GM12878 (cell line): ENCODE data around the gene UNC45B. TPM values are rescaled to one million over a fixed set of nuclear protein-coding genes. Genes with fewer than 3 reads are reported as not detected.

Experiments
- ATAC-seq: fragments of 200-7000 bp; cut with Tn5 transposase; 3 replicates; pipeline ENCODE4 v1.9.1; 2020; ENCODE audit warnings: mild to moderate bottlenecking, moderate library complexity
- BruUV-seq: library from RNA; stranded (reverse); fragments of 400-500 nt; replicated peaks from 2 replicates; lab custom pipeline; 2021; lab: Mats Ljungman, UMichigan
- CTCF ChIA-PET: fragments of 300-600 bp; sonication (Branson Sonifier 250); formaldehyde crosslinking; extraction: SDS; loops from one replicate; lab custom pipeline; 2021; ENCODE audit warnings: inconsistent platforms; lab: Yijun Ruan, JAX
- POLR2A ChIA-PET: fragments of 350-600 bp; formaldehyde crosslinking; extraction: SDS; loops from one replicate; lab custom pipeline; 2021; ENCODE audit warnings: inconsistent platforms; lab: Charles Lee
- RAD21 ChIA-PET: fragments of 300-600 bp; sonication (Branson Sonifier 250); formaldehyde crosslinking; loops from one replicate; lab custom pipeline; 2023; ENCODE audit warnings: antibody characterized with exemption; ENCODE audit not compliant: unreplicated experiment; lab: Charles Lee
- SMC1A ChIA-PET: fragments of 300-600 bp; sonication (Branson Sonifier 250); formaldehyde crosslinking; loops from one replicate; lab custom pipeline; 2023; ENCODE audit not compliant: unreplicated experiment, uncharacterized antibody; lab: Charles Lee
- DNase-seq: peaks from one replicate; pipeline ENCODE4 v3.0.0-alpha.2; 2011; ENCODE audit warnings: low read depth, low spot score
- FAIRE-seq: peaks from 3 replicates; lab custom pipeline; 2011; peaks lifted over from hg19 to GRCh38; lab: Jason Lieb, UNC
- H2AFZ ChIP-seq: 2 replicates; pipeline ENCODE4 v1.6.0; 2011; ENCODE audit warnings: low read depth, low read length, control low read depth; ENCODE audit not compliant: control insufficient read depth
- H3K27ac ChIP-seq: 2 replicates; pipeline ENCODE4 v1.5.1; 2011; ENCODE audit warnings: control low read depth; ENCODE audit not compliant: control insufficient read depth, insufficient read depth
- H3K27me3 ChIP-seq, 2 experiments: replicated peaks in 1 of 2; 2 replicates each; pipeline versions ENCODE4 v1.6.0 to v1.6.1; 2011; ENCODE audit warnings: low read length in 1 of 2; ENCODE audit not compliant: control insufficient read depth in 2 of 2, insufficient read depth in 2 of 2
- H3K36me3 ChIP-seq, 2 experiments: 2 replicates each; pipeline ENCODE4 v1.5.1; 2011; ENCODE audit warnings: low read length in 1 of 2; ENCODE audit not compliant: control insufficient read depth in 2 of 2, insufficient read depth in 2 of 2
- H3K4me1 ChIP-seq: 2 replicates; pipeline ENCODE4 v1.6.1; 2011; ENCODE audit warnings: mild to moderate bottlenecking, low read length, moderate library complexity, mixed read lengths; ENCODE audit not compliant: control insufficient read depth, insufficient read depth
- H3K4me2 ChIP-seq: 2 replicates; pipeline ENCODE4 v1.6.0; 2011; ENCODE audit warnings: control low read depth; ENCODE audit not compliant: control insufficient read depth, insufficient read depth
- H3K4me3 ChIP-seq: fragments of 200-600 bp; sonication (generic); 2 replicates; pipeline ENCODE4 v1.5.1; 2016
- H3K79me2 ChIP-seq: 2 replicates; pipeline ENCODE4 v1.6.0; 2011; ENCODE audit warnings: low read length; ENCODE audit not compliant: control insufficient read depth, insufficient read depth
- H3K9ac ChIP-seq: 2 replicates; pipeline ENCODE4 v1.8.0; 2011; ENCODE audit warnings: low read length, control low read depth, mixed read lengths; ENCODE audit not compliant: control insufficient read depth, insufficient read depth
- H3K9me3 ChIP-seq: replicated peaks from 3 replicates; pipeline ENCODE4 v1.5.1; 2011; ENCODE audit warnings: mild to moderate bottlenecking, low read length; ENCODE audit not compliant: control insufficient read depth, insufficient read depth
- H4K20me1 ChIP-seq: 2 replicates; pipeline ENCODE4 v1.6.0; 2011; ENCODE audit not compliant: control insufficient read depth, insufficient read depth
- CBFB ChIP-seq: IDR thresholded peaks from 2 replicates; pipeline ENCODE4 v1.6.1; 2016; ENCODE audit warnings: antibody characterized with exemption, low read depth
- EGR1 ChIP-seq, 2 experiments: IDR thresholded peaks; 1 replicate in 1 of 2; 2 replicates in 1 of 2; pipeline ENCODE4 v1.6.1; 2011 to 2012; ENCODE audit warnings: low read depth in 2 of 2, low read length in 2 of 2, borderline replicate concordance in 1 of 2, mild to moderate bottlenecking in 1 of 2, moderate library complexity in 1 of 2
- FOXK2 ChIP-seq: fragments of 450-650 bp; IDR thresholded peaks from 2 replicates; pipeline ENCODE4 v1.6.1; 2017; ENCODE audit warnings: mild to moderate bottlenecking, moderate library complexity
- POU2F2 ChIP-seq: IDR thresholded peaks from 3 replicates; pipeline ENCODE4 v1.6.1; 2011; ENCODE audit warnings: low read depth, mild to moderate bottlenecking, low read length, borderline replicate concordance
- RAD51 ChIP-seq: fragments of 450-650 bp; IDR thresholded peaks from 2 replicates; pipeline ENCODE4 v1.6.1; 2016; ENCODE audit warnings: moderate library complexity, mild to moderate bottlenecking, inconsistent platforms
- SREBF1 ChIP-seq: IDR thresholded peaks from 2 replicates; pipeline ENCODE4 v1.6.1; 2012; ENCODE audit warnings: mild to moderate bottlenecking, low read length
- TBL1XR1 ChIP-seq: IDR thresholded peaks from 2 replicates; pipeline ENCODE4 v1.6.1; 2012; ENCODE audit warnings: low read depth, low read length, improper control_type of control experiment
- ZBTB40 ChIP-seq: fragments of 450-650 bp; IDR thresholded peaks from 2 replicates; pipeline ENCODE4 v1.6.1; 2016; ENCODE audit warnings: mild to moderate bottlenecking, moderate library complexity, borderline replicate concordance
- WGBS: methylation state at CpG from one replicate; pipeline ENCODE4 v1.1.6; 2016; ENCODE audit warnings: low lambda C conversion rate; ENCODE audit not compliant: insufficient replicate concordance, insufficient coverage; ENCODE audit errors: missing lambda C conversion rate; 5-methylcytosine and 5-hydroxymethylcytosine counted together
- in situ Hi-C: fragments of 300-500 bp; cut with MboI; formaldehyde crosslinking; loops from 9 replicates; pipeline ENCODE4 v1.14.3; 2018; ENCODE audit warnings: mixed read lengths
- intact Hi-C: fragments of 100-400 bp; cut with micrococcal nuclease; formaldehyde crosslinking; loops from one replicate; pipeline ENCODE4 v1.14.2; 2022; ENCODE audit not compliant: unreplicated experiment
- polyA plus RNA-seq, 11 experiments: library from polyadenylated mRNA; depleted of rRNA in 4 of 11; unstranded in 6 of 11; stranded (reverse) in 5 of 11; fragments of >200 nt; fragmentation: Nextera tagmentation in 4 of 11; fragmentation: Illumina TruSeq in 1 of 11; extraction: Ambion mirVana in 4 of 11; extraction: Trizol in 1 of 11; gene quantifications; 1 replicate in 1 of 11; 2 replicates in 10 of 11; pipeline versions ENCODE4 v1.2.1 to v1.2.3, GENCODE V29; 2011 to 2016; ENCODE audit warnings: inconsistent platforms in 2 of 11, missing spikeins in 2 of 11, low read depth in 1 of 11
- total RNA-seq, 4 experiments: library from RNA; depleted of rRNA in 3 of 4; stranded (reverse); fragments of >200 nt in 3 of 4; fragmentation: Illumina TruSeq in 1 of 4; extraction: Trizol in 1 of 4; gene quantifications; 2 replicates each; pipeline versions ENCODE4 v1.2.1 to v1.2.3, GENCODE V29; 2013 to 2021
- TF ChIP-seq, protein P1 (sequence below): fragments of 450-650 bp; IDR thresholded peaks from 2 replicates; pipeline ENCODE4 v1.6.1; 2017; ENCODE audit warnings: low read depth, mild to moderate bottlenecking, moderate library complexity

UNC45B gene
- total and polyA plus RNA-seq, 10 of the 15 experiments (the other 5 are each of a cell fraction or from before 2014, with no cell fraction given): 0.03 TPM; not detected in 9

GRCh38 chr17:35191001-35191695, 43.5 kb downstream of the UNC45B start:
- Histone ChIP-seq H3K4me3 (no peak overlapping the region), H3K79me2 (no peaks in the 10 kb centered on the region), H3K36me3 (no peaks in the 10 kb centered on the region), H3K4me2 (no peak overlapping the region), H2AFZ (no peak overlapping the region), H3K9me3 (no peaks in the 10 kb centered on the region), H3K4me1 (no peaks in the 10 kb centered on the region), H3K27ac (no peak overlapping the region), H3K9ac (no peak overlapping the region), H3K27me3 (no peaks in the 10 kb centered on the region), H4K20me1 (no peaks in the 10 kb centered on the region)
- no peak for FAIRE-seq
- SMC1A ChIA-PET: interaction anchor here (1.3 kb wide), 1 partner anchor 22 kb away, joined by 3 read pairs; no protein-coding TSS in a partner anchor
- no TSS peak for BruUV-seq
- no peak for ATAC-seq
- in situ Hi-C loops (no loop called here), intact Hi-C loops (no loop called here)
- CTCF ChIA-PET: interaction anchor here (1.1 kb wide), 1 partner anchor 650 kb away, joined by 3 read pairs; no protein-coding TSS in a partner anchor
- RAD21 ChIA-PET: no interaction called here
- POLR2A ChIA-PET: no interaction called here
- WGBS: 39% methylated on average over 11 of the region's 11 CpGs
- TF ChIP-seq RAD51 (no peak), ZBTB40 (no peak), TBL1XR1 (no peak), EGR1 (IDR thresholded peaks at IDR 0.05; ENCODE audit: borderline replicate concordance in 1 of 2, low read depth in 2 of 2, low read length in 2 of 2) (no peak), SREBF1 (no peak), CBFB (no peak), FOXK2 (no peak), POU2F2 (no peak)
- TF ChIP-seq, protein P1, sequence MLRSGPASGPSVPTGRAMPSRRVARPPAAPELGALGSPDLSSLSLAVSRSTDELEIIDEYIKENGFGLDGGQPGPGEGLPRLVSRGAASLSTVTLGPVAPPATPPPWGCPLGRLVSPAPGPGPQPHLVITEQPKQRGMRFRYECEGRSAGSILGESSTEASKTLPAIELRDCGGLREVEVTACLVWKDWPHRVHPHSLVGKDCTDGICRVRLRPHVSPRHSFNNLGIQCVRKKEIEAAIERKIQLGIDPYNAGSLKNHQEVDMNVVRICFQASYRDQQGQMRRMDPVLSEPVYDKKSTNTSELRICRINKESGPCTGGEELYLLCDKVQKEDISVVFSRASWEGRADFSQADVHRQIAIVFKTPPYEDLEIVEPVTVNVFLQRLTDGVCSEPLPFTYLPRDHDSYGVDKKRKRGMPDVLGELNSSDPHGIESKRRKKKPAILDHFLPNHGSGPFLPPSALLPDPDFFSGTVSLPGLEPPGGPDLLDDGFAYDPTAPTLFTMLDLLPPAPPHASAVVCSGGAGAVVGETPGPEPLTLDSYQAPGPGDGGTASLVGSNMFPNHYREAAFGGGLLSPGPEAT: no peak
- DNase-seq: no peak
